Inferior parietal cortex (tissue), 1 donor: ENCODE data around the gene GPR68.
"Not testable (repeated sequence)": the region's sequence is repeated elsewhere in the genome, so short reads cannot be mapped to it uniquely, and the experiment has no call there.

Experiments
- DNase-seq: peaks from one replicate; pipeline ENCODE4 v3.0.0-alpha.2; 2016; ENCODE audit errors: extremely low spot score

Gene GPR68

DNA sequence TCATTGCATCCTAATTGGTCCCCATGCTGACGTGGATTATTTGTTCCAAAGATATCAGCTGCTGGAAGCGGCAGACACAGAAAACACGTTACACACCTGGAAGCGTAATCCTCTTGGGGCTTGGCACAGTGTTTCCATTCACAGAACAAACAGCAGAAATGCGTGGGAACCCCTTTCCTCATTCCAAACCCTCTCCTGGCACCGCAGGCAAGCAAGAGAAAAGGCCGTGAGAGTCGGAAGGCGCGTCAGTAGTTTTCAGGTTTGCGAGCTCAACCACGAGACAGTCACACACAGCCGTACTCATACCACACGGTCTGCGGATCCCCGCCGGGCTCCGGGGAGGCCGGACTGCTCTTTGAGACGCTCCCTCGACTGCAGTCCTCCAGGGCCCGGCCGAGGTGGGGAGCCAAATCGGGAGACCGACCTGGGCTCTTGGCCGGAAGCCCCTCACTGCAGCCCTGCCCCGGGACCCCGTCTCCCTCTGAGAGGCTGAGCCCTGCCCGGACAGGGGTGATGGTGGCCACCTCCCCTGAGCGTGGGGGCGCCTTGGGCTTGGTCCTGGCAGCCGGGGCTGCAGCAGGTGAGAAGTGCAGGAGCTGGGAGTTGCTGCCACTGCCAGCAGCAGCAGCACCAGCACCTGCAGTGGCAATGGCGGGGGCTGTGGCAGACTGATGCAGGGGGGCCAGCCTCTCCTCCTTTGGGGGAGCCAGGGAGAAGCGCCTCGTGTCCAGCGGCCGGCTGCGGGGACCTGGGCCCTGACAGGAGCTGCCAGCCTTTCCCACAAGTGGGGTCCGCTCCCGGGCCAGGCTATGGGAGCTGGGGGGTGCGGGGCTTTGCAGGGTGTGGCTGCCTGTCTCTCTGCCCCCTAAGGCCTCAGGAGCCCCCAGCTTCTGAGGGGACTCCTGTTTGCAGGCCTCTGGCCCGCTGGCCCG lies 28.1 kb upstream of the GPR68 start:
- no peak for DNase-seq

DNA sequence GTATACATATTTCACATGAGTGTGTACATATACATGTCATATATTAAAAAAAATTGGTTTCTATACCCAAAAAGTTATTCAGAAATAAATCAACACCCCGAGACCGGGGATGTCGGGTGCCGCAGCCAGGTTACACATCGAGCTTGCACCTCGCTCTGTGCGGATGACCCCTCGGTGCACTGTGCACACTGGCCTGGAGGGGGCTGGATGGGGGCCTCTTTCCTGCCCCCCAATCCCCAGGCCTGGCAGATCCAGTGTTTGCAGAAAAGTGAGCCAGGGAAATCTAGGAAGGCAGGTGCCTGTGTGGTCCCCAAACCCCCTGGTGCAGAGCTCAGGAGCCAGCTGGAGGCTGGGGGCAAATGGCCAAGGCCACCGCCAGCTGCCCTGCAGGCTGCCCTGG lies 27.1 kb upstream of the GPR68 start:
- no peak for DNase-seq

DNA sequence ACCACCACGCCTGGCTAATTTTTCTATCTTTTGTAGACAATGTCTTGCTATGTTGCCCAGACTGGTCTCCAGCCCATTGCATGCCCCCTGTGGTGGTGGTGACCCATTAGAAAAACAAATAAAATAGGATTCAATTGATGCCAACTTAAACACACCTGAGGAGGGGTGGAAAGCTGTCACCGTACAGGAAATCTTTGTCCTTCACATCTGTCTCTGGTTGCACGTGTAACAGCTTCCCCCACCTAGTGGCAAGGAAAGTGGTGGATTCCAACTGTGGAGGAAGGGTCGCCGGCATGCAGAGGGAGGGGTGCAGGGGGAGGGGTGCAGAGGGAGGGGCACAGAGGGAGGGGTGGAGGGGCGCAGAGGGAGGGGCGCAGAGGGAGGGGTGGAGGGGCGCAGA lies 26.1 kb upstream of the GPR68 start:
- no peak for DNase-seq

DNA sequence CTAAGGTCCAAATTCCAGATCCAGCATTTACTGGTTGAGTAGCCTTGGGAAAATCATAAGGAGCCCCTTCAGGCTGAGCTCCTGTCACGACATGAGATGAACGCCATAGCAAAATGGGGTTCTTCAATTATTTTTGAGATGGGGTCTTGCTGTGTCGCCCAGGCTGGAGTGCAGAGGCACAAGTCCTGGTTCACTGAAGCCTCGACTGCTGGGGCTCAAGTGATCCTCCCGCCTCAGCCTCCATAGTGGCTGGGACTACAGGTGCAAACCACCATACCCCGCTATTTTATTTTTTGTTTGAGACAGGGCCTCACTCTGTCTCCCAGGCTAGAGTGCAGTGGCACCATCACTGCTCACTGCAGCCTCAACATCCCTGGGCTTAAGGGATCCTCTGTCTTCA lies 25.7 kb upstream of the GPR68 start:
- no peak for DNase-seq

DNA sequence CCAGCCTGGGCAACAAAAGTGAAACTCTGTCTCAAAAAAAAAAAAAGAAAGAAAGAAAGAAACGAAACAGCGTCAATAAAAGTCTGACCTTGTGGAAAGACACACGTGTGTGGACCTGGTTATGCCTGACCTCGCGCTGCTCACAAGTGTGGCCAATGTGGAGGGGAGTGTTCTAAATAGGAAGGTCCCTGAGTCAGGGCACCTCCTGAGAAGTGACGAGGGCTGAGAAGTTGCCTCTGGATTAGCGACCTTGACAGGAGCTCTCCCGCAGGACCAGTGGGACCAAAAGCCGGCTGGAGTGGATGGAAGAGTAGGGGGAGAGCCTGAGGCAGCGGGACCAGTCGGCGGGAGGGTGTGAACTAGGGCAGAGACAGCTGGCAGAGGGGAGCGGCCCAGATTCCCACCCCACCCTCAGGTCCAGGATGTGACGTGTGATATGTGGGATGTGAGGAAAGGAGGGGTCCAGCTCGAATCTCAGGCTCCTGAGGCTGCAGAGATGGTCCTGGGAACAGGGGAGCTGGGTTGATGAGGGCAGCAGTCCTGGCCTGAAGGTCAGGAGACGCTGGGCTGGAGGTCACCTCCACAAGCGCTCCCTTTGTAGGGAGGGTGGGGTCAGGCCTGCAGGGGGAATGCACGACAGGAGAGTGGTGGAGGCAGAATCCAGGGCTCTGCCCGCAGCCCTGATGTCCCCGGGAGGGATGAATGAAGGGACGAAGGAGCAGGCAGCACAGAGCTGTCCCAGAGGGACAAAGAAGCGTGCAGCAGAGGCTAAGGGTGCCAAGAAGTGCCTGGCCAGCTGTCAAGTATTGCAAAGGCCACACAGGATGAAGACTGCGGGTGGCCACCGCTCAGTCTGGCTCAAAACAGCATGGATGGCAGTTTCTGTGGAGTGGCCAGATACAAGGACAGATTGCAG lies 24.8 kb upstream of the GPR68 start:
- DNase-seq: no peak

DNA sequence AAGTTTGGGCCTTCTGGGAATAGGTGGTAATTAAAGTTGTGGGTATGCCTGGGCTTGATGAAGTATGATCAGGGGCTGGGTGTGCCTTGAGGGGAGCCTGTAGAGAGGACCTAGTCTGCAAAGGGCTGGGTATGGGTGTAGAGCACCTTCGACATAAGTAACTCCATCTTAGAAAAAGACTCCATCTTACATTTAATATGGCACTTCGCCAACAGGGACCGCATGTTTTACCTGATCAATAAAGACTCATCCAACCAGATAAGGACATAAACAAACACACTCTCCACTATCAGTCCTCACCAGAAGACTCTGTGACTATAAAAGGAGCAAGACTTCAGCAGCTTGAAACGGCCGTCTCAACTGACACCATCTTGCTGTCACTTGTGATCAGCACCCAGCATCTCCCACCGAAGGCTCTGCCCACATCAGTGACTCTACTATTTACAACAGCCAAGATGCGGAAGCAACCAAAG lies 23.5 kb upstream of the GPR68 start:
- no peak for DNase-seq

DNA sequence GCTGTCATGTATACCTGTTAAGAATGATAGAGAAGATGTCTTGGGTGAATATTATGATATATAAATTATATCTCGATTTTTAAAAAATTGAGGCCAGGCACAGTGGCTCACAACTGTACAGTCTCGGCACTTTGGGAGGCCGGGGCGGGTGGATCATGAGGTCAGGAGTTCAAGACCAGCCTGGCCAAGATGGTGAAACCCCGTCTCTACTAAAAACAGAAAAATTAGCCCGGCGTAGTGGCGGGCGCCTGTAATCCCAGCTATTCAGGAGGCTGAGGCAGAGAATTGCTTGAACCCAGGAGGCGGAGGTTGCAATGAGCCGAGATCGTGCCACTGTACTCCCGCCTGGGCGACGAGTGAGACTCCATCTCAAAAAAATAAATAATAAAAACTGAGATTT lies 21.8 kb upstream of the GPR68 start:
- not testable (repeated sequence) for DNase-seq

DNA sequence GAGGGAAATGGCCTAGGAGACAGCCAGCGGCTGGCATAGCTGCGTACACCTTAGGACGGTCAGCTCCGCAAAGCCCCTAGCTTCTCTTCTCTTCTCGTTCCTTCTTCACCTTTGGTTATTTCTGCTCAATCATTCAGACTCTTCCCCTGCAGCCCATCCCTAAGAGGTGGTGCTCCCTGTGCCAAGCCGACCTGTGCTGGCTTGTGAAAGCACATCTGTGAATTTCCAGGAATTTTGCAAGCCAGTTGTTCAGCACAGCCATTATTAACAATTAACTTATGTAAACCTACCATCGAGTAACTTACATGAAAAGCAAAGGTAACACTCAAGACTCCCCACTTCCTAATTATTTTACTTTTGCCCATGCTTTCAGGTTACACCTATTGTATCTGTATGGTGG lies 20.9 kb upstream of the GPR68 start:
- DNase-seq: no peak

DNA sequence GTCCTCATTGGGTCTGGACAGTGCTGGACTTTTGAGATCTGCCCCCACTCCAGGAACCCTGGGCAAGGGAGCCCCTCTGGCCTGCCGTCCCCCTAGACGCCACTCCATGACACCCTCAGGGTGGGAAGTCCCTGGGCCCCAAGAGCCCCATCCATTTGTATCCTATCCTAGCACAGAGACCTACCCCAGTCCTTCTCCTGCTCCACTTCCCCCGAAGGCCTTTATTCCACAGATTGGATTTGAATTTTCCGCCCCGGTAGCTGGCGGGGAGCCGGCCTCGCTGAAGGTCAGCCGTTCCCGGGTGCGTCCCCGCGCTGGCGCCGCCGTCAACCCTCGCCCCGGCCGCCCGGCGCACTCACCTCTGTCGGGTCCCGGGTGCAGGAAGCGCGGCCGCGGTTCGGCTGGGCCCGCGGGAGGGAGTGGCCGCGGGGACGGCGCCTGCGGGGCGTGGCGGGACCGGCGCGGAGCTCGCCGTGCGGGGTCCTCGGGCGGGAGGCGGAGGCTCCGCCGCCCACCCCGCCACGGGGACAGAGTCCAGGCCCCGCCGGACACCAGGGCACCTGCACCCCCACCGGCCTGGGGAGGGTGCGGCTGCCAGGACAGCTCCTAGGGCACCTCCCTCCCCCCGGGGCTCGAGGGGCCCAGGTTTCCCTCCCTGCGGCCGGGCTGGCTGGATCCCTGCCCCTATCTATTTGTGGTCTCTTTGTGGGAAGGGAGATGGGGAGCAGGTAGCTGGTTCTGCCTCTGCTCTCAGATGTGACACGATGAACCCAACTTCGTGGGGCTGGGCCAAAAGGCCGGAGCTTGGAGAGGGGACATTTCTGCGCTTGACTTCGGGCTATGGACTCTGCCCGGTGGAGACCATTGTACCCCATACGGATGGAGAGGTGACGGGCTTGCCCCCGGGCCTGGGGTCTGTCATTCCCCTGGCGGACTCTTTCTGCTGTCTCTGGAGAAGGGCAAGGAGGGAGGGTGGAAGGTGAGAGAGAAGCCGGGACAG lies 19.9 kb upstream of the GPR68 start:
- DNase-seq: no peak

DNA sequence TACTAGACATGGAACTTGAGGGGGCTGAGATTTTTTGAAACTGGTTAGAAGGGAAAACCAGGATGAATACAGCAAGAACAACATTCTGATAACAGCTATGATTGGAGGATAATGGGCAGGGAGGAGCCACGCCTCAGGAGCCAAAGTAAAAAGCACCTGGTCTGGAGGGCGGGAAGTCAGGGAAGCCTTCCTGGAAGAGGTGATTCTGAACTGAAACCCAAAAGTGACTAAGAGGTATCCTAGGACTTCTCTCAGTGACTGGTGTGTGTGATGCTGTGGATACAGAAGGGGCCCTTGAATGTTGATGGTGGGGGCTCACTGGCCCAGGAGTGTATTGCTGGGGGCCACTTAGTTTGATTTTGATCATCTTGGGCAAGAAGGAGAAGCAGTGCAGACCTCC lies 18.8 kb upstream of the GPR68 start:
- DNase-seq: no peak

DNA sequence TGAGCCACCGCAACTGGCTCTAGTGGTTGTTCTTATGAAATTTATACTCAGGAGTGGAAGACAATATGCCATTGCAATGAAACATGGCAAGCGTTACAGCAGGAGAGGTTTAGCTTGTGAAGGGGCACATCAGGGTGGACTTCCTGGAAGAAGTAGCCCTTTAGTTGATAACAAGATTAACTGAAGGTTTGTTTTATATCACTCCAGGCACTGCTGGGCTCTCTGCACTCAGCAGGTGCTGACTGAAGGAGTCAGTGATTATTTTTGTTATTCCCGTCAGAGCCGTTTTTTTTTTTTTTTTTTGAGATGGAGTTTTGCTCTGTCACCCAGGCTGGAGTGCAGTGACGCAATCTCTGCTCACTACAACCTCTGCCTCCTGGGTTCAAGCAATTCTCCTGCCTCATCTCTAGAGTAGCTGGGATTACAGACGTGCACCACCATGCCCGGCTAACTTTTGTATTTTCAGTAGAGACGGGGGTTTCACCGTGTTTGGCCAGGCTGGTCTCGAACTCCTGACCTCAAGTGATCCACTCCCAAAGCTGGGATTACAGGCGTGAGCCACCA lies 17.6 kb upstream of the GPR68 start:
- DNase-seq: no peak

DNA sequence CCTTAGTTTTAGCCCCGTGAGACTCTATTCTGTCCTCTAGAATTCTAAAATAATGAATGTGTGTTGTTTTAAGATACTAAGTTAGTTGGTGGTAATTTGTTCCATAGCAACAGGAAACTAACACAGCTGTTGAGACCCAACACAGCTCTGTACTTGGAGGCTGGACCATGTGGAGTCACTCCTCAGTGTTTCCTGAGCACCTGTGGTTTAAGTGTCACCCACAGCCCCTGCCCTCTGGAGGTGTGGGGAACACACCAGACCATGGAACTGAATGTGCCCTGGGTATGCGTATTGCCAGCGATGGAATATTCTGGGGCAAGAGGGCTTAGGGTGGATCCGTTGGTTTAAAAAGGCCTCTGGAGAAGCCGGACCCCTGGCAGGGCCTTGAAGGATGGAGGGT lies 16.6 kb upstream of the GPR68 start:
- no peak for DNase-seq

DNA sequence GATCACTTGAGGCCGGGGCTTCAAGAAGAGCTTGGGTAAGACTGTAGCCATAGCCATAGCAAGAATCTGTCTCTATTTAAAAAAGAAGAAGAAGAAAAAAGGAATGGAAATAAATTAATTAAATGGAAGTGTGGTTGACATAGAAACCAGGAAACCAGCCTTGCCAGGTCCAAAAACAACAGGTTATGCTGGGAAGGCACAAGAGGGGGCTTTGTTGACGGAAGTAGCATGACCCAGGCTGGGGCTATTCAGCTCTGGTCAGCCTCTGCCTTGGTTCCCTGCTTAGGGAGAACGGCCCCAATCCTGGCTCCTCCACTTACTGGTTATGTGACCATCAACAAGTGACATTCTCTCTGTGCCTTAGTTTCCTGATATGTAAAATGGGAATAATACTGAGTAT lies 14.4 kb upstream of the GPR68 start:
- no peak for DNase-seq

DNA sequence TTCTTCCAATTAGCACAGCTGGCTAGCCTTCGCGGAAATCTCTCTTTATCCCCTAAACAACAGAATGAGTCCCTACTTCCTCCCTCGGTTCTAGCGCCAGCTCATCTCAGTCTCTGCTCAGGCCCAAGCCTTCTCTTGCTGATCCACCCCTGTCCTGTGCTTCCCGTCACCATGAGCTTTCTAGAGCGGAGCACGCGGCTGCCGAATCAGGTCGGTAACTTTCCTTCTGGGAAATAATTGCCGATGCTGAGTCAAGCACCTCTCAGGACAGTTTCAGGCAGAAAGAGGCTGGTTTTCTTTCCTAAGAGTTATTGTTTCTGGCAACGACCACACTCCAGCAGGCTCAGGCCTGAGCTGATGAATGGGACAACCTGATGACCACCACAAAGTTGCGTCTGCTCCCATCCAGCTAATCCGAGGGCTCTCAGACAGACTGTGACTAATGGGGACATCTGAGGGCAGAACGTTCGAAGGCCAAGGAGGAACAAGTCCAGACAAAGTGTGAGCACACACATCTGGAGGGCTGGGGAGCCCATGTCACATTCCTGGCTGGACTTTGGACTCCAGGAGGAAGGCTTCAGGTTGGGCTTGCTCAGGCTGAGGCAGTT lies 13.6 kb upstream of the GPR68 start:
- DNase-seq: no peak

DNA sequence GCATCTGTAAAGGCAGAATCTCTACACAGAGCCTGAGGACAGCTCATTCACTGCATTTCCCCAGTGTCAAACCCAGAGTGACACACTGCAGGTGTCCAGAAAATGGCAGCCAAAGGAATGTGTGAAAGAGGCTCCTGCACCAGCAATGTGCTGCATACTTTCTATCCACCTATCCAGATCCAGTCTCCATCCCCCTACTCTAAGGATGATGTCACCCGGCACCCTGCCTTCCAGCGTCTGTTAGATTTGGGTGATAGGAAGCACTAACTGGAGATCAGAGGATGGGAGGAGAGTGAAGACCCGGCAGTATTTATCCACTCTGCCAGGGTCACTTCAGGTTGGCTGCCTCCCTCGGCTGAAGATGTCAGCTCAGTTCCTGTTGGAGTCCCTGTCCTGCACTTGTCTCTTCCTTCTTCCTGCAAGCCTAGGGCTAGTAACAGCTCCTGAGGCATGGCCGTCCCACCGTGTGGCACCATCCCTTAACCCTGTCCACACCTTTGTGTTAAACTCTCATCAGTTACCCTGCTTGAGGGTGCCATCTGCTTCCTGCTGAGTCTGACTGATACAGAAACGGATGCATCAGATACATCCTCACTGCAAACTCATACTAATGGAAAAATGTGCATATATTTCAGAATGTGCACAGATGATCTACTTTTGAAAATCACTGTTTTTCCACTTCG lies 13.0 kb upstream of the GPR68 start:
- DNase-seq: no peak

DNA sequence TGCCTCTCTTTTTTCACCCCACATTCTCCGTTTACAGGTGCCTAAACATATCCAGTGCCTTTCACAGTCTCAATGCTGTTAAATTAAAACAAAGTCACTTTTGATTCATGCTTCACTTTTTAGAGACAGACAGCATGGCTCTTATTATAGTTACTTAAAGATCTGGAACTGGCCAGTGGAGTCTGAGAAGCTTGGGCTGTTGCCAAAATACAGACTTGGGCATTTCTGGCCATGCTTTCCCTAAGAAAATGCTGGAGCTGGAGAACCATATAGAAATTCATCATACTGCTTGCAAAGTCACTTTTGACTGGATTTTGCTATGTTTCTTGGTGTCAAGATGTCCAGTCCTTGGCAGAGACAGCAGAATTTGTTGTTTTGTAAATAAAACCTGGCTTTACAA lies 12.2 kb upstream of the GPR68 start:
- DNase-seq: no peak

DNA sequence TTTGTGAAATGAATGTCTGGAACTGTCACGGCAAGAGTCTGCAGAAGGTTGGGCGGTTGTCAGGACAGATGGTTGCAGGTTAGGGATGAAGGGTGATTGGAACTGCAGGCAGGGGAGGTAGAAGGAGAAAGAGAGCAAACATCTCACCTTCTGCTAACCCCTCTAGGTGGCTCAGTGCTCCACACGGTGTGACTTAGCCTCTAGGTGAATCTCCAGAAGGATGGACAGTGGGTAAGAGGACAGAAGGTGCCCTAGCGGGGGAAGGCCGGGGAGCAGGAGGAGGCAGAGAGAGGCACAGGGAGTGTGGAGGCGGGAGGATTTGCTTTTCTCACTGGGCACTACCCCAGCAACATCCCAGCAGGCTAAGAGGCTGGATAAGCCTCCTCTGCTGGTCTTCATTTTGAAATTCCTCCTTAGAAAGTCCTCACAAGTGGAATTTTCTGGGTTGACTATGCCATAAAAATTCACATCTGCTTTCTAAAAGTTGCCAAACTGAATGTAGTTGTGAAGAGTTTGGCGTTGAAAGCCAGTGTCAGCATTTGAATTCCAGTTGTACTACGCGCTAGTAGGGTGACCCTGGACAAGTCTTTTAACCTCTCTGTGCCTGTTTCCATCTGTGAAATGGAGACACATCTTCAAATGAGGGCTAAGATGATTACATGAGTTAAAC lies 10.7 kb upstream of the GPR68 start:
- no peak for DNase-seq

DNA sequence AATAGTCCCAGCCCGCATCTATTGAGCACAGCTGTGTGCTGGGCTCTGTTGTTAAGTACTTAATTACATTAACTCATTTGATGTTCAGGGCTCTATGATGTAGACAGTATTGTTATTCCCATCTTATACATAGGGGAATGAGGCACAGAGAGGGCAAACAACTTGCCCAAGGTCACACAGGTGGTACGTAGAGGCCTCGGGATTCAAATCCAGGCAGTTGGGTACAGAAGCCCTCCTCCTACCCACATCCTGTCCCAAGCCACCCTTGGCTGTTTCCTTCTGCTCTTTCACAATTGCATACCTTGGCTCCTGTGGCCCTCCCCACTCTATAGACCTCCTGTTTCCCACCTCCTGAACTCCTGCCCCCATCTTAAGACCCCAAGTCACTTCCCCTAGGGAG lies 10.0 kb upstream of the GPR68 start:
- DNase-seq: no peak

DNA sequence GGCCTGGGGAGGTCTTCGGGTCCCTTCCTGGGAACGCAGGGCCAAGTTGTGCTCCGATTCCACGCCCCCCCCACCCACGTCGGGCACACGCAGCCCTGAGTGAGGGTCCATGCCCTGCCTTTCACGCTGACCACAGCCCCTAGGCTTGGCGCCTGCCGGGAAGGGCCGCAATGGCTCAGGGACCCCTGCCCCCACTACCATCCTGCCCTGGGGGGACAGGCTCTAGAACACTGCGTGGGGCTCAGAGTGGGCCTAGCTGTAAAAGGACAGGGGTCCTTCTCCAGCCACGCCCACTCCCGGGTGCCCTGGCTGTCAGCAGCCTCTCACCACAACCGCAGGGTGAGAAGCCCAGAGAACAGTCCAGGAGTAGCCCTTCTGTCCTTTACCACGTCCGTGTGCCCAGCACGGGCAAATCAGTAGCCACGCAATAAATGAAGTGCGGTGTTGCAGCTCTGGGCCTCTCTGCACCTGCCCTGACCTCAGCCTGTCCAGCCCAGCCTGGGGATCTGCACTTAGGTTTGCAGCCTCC lies 9.4 kb upstream of the GPR68 start:
- DNase-seq: no peak
